Tibial nerve (tissue), 4 donors: ENCODE measurements around the gene ABHD17A.

Experiments used
- EP300 ChIP-seq, 2 donors: sonication (generic); formaldehyde crosslinking; IDR thresholded peaks; one replicate each; pipeline ENCODE4 v1.6.1; 2017; ENCODE audit warnings: antibody characterized with exemption in 2 of 2, mild to moderate bottlenecking in 1 of 2
- TF ChIP-seq, protein P1 (sequence below), 5 experiments: fragments of 200-600 bp in 3 of 5; fragments of 450-650 bp in 2 of 5; sonication (generic) in 3 of 5; IDR thresholded peaks; one replicate each; pipeline ENCODE4 v1.5.1; 2016 to 2019; ENCODE audit warnings: antibody characterized with exemption in 5 of 5, mild to moderate bottlenecking in 3 of 5, moderate library complexity in 2 of 5

- TF ChIP-seq, protein P1, sequence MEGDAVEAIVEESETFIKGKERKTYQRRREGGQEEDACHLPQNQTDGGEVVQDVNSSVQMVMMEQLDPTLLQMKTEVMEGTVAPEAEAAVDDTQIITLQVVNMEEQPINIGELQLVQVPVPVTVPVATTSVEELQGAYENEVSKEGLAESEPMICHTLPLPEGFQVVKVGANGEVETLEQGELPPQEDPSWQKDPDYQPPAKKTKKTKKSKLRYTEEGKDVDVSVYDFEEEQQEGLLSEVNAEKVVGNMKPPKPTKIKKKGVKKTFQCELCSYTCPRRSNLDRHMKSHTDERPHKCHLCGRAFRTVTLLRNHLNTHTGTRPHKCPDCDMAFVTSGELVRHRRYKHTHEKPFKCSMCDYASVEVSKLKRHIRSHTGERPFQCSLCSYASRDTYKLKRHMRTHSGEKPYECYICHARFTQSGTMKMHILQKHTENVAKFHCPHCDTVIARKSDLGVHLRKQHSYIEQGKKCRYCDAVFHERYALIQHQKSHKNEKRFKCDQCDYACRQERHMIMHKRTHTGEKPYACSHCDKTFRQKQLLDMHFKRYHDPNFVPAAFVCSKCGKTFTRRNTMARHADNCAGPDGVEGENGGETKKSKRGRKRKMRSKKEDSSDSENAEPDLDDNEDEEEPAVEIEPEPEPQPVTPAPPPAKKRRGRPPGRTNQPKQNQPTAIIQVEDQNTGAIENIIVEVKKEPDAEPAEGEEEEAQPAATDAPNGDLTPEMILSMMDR (IDR thresholded peaks at IDR 0.05): no peak
- TF ChIP-seq EP300 (IDR thresholded peaks at IDR 0.05): no peak
These were observed 27.5 kb downstream of the ABHD17A start for GRCh38 chr19:1857648-1858326.
